HCT116 (cell line): ENCODE data around the gene BDH1. TPM values are rescaled to one million over a fixed set of nuclear protein-coding genes. Genes with fewer than 3 reads are reported as not detected.

Experiments
- ATAC-seq: fragments of 200-7000 bp; cut with Tn5 transposase; 2 replicates; pipeline ENCODE4 v1.9.1; 2020; ENCODE audit warnings: mild to moderate bottlenecking, moderate library complexity
- BruUV-seq: library from RNA; stranded (reverse); fragments of 400-500 nt; replicated peaks from 2 replicates; lab custom pipeline; 2021; lab: Mats Ljungman, UMichigan
- CTCF ChIA-PET: fragments of 300-600 bp; sonication (Branson Sonifier 250); formaldehyde crosslinking; loops from one replicate; lab custom pipeline; 2021; ENCODE audit warnings: antibody characterized with exemption; lab: Charles Lee
- POLR2A ChIA-PET: fragments of 300-600, 350-600 bp; sonication (Branson Sonifier 250); formaldehyde crosslinking; loops from one replicate; lab custom pipeline; 2021; ENCODE audit warnings: antibody characterized with exemption; lab: Charles Lee
- RAD21 ChIA-PET, 2 experiments: fragments of 300-600 bp; sonication (Branson Sonifier 250); formaldehyde crosslinking; loops; one replicate each; lab custom pipeline; 2023; ENCODE audit warnings: low total read pairs in 2 of 2; ENCODE audit not compliant: uncharacterized antibody in 2 of 2, unreplicated experiment in 2 of 2, low non-redundant PET in 1 of 2; lab: Charles Lee
- DNase-seq: peaks from one replicate; pipeline ENCODE4 v3.0.0-alpha.2; 2010; ENCODE audit warnings: low read depth, low spot score
- H2AFZ ChIP-seq: fragments of 200-600 bp; shearing (Covaris generic), sonication (generic); 2 replicates; pipeline ENCODE4 v1.6.1; 2017; ENCODE audit warnings: low read depth, mixed run types, mixed read lengths, antibody characterized with exemption, low read length; ENCODE audit not compliant: poor library complexity, severe bottlenecking
- H3K27ac ChIP-seq: 2 replicates; pipeline ENCODE4 v1.5.1; 2012; ENCODE audit warnings: low read depth, low read length
- H3K27me3 ChIP-seq: fragments of 200-600 bp; sonication (generic); 2 replicates; pipeline ENCODE4 v1.6.1; 2016; ENCODE audit warnings: mixed run types, low read length, mixed read lengths; ENCODE audit not compliant: insufficient read depth
- H3K36me3 ChIP-seq, 2 experiments: fragments of 200-500 bp in 1 of 2; fragments of 200-600 bp in 1 of 2; sonication (Bioruptor generic) in 1 of 2; sonication (generic) in 1 of 2; 2 replicates each; pipeline versions ENCODE4 v1.5.1 to v1.6.1; 2014 to 2016; ENCODE audit warnings: low read length in 2 of 2, inconsistent platforms in 1 of 2, mixed read lengths in 1 of 2, mixed run types in 1 of 2; ENCODE audit not compliant: insufficient read depth in 2 of 2, control insufficient read depth in 1 of 2
- H3K4me1 ChIP-seq, 2 experiments: fragments of 200-600 bp in 1 of 2; sonication (generic) in 1 of 2; 2 replicates each; pipeline versions ENCODE4 v1.5.1 to v1.6.1; 2012 to 2017; ENCODE audit warnings: low read length in 2 of 2, inconsistent platforms in 1 of 2, mild to moderate bottlenecking in 1 of 2, mixed read lengths in 1 of 2, mixed run types in 1 of 2, moderate library complexity in 1 of 2; ENCODE audit not compliant: insufficient read depth in 2 of 2, control insufficient read depth in 1 of 2
- H3K4me2 ChIP-seq: fragments of 200-600 bp; sonication (generic); 2 replicates; pipeline ENCODE4 v1.6.1; 2017; ENCODE audit warnings: mixed run types, low read length, mixed read lengths
- H3K4me3 ChIP-seq, 2 experiments: fragments of 200-600 bp in 1 of 2; sonication (generic) in 1 of 2; replicated peaks in 1 of 2; 2 replicates each; pipeline ENCODE4 v1.5.1; 2011 to 2016; ENCODE audit warnings: low read length in 2 of 2, control low read depth in 1 of 2, low read depth in 1 of 2, mild to moderate bottlenecking in 1 of 2, mixed read lengths in 1 of 2, mixed run types in 1 of 2
- H3K79me2 ChIP-seq: fragments of 200-600 bp; sonication (generic); 2 replicates; pipeline ENCODE4 v1.6.1; 2017; ENCODE audit warnings: mild to moderate bottlenecking, mixed run types, low read length, moderate library complexity, mixed read lengths; ENCODE audit not compliant: insufficient read depth
- H3K9ac ChIP-seq: fragments of 200-600 bp; sonication (generic); 2 replicates; pipeline ENCODE4 v1.6.1; 2016; ENCODE audit warnings: low read length, mixed read lengths
- H3K9me2 ChIP-seq: fragments of 200-600 bp; sonication (generic), shearing (Covaris generic); 2 replicates; pipeline ENCODE4 v1.6.1; 2017; ENCODE audit warnings: mixed run types, mild to moderate bottlenecking, moderate library complexity; ENCODE audit not compliant: insufficient read depth
- H3K9me3 ChIP-seq, 2 experiments: fragments of 200-500 bp in 1 of 2; fragments of 200-600 bp in 1 of 2; sonication (Bioruptor generic) in 1 of 2; sonication (generic) in 1 of 2; 2 replicates each; pipeline ENCODE4 v1.6.1; 2014 to 2017; ENCODE audit warnings: low read length in 2 of 2, mixed read lengths in 2 of 2, inconsistent platforms in 1 of 2, low read depth in 1 of 2, mild to moderate bottlenecking in 1 of 2, mixed run types in 1 of 2, moderate library complexity in 1 of 2; ENCODE audit not compliant: control insufficient read depth in 1 of 2, insufficient read depth in 1 of 2
- H4K20me1 ChIP-seq: fragments of 200-600 bp; sonication (generic), shearing (Covaris generic); 2 replicates; pipeline ENCODE4 v1.6.1; 2017; ENCODE audit warnings: mixed run types, mild to moderate bottlenecking, moderate library complexity; ENCODE audit not compliant: insufficient read depth
- ATF3 ChIP-seq: IDR thresholded peaks from 2 replicates; pipeline ENCODE4 v1.6.1; 2012
- CBX3 ChIP-seq: IDR thresholded peaks from 2 replicates; pipeline ENCODE4 v1.6.1; 2012; ENCODE audit warnings: low read depth
- CTCF ChIP-seq, 3 experiments: fragments of 200-600 bp in 1 of 3; sonication (generic) in 1 of 3; IDR thresholded peaks in 2 of 3; conservative IDR thresholded peaks in 1 of 3; 2 replicates each; pipeline ENCODE4 v1.5.1; 2012 to 2017; ENCODE audit warnings: low read depth in 2 of 3, low read length in 2 of 3, antibody characterized with exemption in 1 of 3, borderline replicate concordance in 1 of 3, control low read depth in 1 of 3, mild to moderate bottlenecking in 1 of 3, mixed read lengths in 1 of 3, mixed run types in 1 of 3, moderate library complexity in 1 of 3; ENCODE audit not compliant: insufficient read depth in 1 of 3
- ELF1 ChIP-seq: IDR thresholded peaks from 2 replicates; pipeline ENCODE4 v1.6.1; 2012; ENCODE audit warnings: low read depth, borderline replicate concordance
- EZH2 ChIP-seq: fragments of 200-600 bp; sonication (generic); IDR thresholded peaks from 2 replicates; pipeline ENCODE4 v1.6.1; 2017; ENCODE audit warnings: antibody characterized with exemption, mixed run types
- EZH2phosphoT487 ChIP-seq: fragments of 200-600 bp; IDR thresholded peaks from 2 replicates; pipeline ENCODE4 v1.6.1; 2018; ENCODE audit warnings: antibody characterized with exemption, borderline replicate concordance
- FOSL1 ChIP-seq: IDR thresholded peaks from 2 replicates; pipeline ENCODE4 v1.6.1; 2012; ENCODE audit warnings: low read depth
- MAX ChIP-seq: IDR thresholded peaks from 2 replicates; pipeline ENCODE4 v1.6.1; 2012
- POLR2AphosphoS5 ChIP-seq: IDR thresholded peaks from 2 replicates; pipeline ENCODE4 v1.6.1; 2011; ENCODE audit warnings: mild to moderate bottlenecking, low read depth, low read length, moderate library complexity
- RAD21 ChIP-seq: IDR thresholded peaks from 2 replicates; pipeline ENCODE4 v1.6.1; 2012; ENCODE audit warnings: low read depth, mild to moderate bottlenecking
- SIN3A ChIP-seq: IDR thresholded peaks from 2 replicates; pipeline ENCODE4 v1.6.1; 2012; ENCODE audit warnings: low read depth
- SP1 ChIP-seq: IDR thresholded peaks from 2 replicates; pipeline ENCODE4 v1.6.1; 2012; ENCODE audit warnings: low read depth
- TCF7L2 ChIP-seq: IDR thresholded peaks from 2 replicates; pipeline ENCODE4 v1.7.0; 2011; ENCODE audit warnings: borderline replicate concordance, inconsistent platforms; ENCODE audit not compliant: insufficient read depth, insufficient read length; ENCODE audit errors: extremely low read depth
- YY1 ChIP-seq: IDR thresholded peaks from 2 replicates; pipeline ENCODE4 v1.6.1; 2011; ENCODE audit warnings: low read length, low read depth, moderate library complexity, mild to moderate bottlenecking; ENCODE audit not compliant: insufficient replicate concordance; ENCODE audit errors: extremely low read depth
- ZBTB33 ChIP-seq: IDR thresholded peaks from 2 replicates; pipeline ENCODE4 v1.6.1; 2011; ENCODE audit warnings: mild to moderate bottlenecking, low read length, moderate library complexity; ENCODE audit not compliant: insufficient replicate concordance; ENCODE audit errors: extremely low read depth
- ZFX ChIP-seq: fragments of 450-650 bp; IDR thresholded peaks from 2 replicates; pipeline ENCODE4 v1.6.1; 2017
- intact Hi-C: fragments of 100-400 bp; cut with micrococcal nuclease; formaldehyde crosslinking; loops from 2 replicates; pipeline ENCODE4 v1.10.0; 2022
- total RNA-seq: library from RNA; stranded (reverse); gene quantifications from one replicate; pipeline ENCODE4 v1.2.1, GENCODE V29; 2021; ENCODE audit not compliant: unreplicated experiment

BDH1 gene
- total RNA-seq, 1 experiment from 2014 or later = 26.6 TPM

GRCh38 chr3:197590313-197590962 lies 34.7 kb upstream of the BDH1 start:
- Histone ChIP-seq H3K4me3 (no peak overlapping the region), H3K27me3 (no peaks in the 10 kb centered on the region), H3K36me3 (no peaks in the 10 kb centered on the region), H3K27ac (no peak overlapping the region), H3K4me1 (peaks cover 7 to 8% of the 10 kb centered on the region in 2 experiments; a peak in 2 of 4 replicates), H3K9me2 (no peaks in the 10 kb centered on the region), H4K20me1 (no peaks in the 10 kb centered on the region), H3K79me2 (no peaks in the 10 kb centered on the region), H3K9me3 (no peaks in the 10 kb centered on the region), H2AFZ (no peak overlapping the region), H3K4me2 (no peak overlapping the region), H3K9ac (no peak overlapping the region)
- ATAC-seq (peak; percentile 52), DNase-seq (no peak)
- TF ChIP-seq CBX3 (no peak), RAD21 (no peak), ZBTB33 (no peak), ZFX (no peak), CTCF (IDR thresholded peaks at IDR 0.05 in 2 of 3, conservative IDR thresholded peaks at IDR 0.05 in 1 of 3; ENCODE audit: borderline replicate concordance in 1 of 3, insufficient read depth in 1 of 3, low read depth in 2 of 3, low read length in 2 of 3) (no peak), SIN3A (no peak), ELF1 (no peak), EZH2phosphoT487 (no peak), FOSL1 (no peak), SP1 (no peak), EZH2 (no peak), TCF7L2 (no peak), MAX (no peak), POLR2AphosphoS5 (no peak), YY1 (no peak), ATF3 (no peak)
- POLR2A ChIA-PET = no interaction called here
- intact Hi-C loops = no loop called here
- CTCF ChIA-PET = no interaction called here
- no TSS peak for BruUV-seq
- RAD21 ChIA-PET = no interaction called here
